ENCODE results near the gene ANAPC7. TPM values are rescaled to one million over a fixed set of nuclear protein-coding genes. Genes with fewer than 3 reads are reported as not detected.

Gene ANAPC7
- total RNA-seq, 2 experiments from 2014 or later = 51.2 to 61.2 TPM

DNA sequence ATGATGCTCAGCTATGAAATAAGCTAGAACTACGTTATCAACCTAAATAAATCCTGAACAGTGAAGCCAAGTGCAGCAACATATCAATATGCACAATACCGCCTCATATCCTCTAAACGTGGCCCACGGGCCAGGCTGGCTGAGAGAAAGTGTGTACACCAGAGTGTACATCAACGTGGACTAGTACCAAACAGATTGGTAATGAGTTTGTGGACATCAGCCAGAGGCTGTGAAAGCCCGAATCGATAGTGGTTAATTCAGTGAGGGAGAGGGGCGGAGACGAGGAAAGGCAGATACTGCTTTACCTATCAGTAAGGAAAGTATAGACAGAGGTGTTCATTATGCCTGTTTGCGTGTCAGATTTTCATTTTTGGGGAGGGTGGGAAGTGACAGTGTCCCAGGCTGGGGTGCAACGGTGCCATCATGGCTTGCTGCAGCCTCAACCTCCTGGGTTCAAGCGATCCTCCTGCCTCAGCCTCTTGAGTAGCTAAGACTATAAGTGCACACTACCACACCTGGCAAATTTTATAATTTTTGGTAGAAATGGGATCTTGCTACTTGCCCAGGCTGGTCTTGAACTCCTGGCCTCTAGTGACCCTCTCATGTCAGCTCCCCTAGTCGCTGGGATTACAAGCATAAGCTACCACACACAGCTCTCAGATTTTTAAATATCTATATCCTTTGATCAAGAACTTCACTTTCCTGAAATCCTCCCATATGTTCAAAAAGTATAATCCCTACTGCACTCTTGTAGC, 50.1 kb downstream of the ANAPC7 start:
- intact Hi-C loops (cut with micrococcal nuclease) = loop anchor here (5.0 kb wide), 1 partner anchor 251 kb away; no protein-coding TSS in a partner anchor
- no peak overlapping the region for H3K4me3 Mint-ChIP-seq
- DNase-seq = no peak
- CTCF ChIA-PET = interaction anchor here (0.5 to 4.5 kb wide), 10 partner anchors 12 to 621 kb away, joined by 3 to 30 read pairs (median 4); partner anchors contain the start of gene ARPC3
- peaks cover 9% of the 10 kb centered on the region for H3K36me3 Mint-ChIP-seq (ENCODE audit: low read depth)
- H3K27me3 Mint-ChIP-seq (ENCODE audit: low read depth) = peaks cover 2% of the 10 kb centered on the region
- no peaks in the 10 kb centered on the region for H3K9me3 Mint-ChIP-seq
- H3K4me1 Mint-ChIP-seq (ENCODE audit: low read depth) = peaks cover 29% of the 10 kb centered on the region
- no peak overlapping the region for H3K27ac Mint-ChIP-seq

GRCh38 chr12:110352401-110352800, 51.1 kb downstream of the ANAPC7 start:
- H3K9me3 Mint-ChIP-seq = no peaks in the 10 kb centered on the region
- peaks cover 15% of the 10 kb centered on the region for H3K36me3 Mint-ChIP-seq (ENCODE audit: low read depth)
- H3K4me3 Mint-ChIP-seq = no peak overlapping the region
- peaks cover 2% of the 10 kb centered on the region for H3K27me3 Mint-ChIP-seq (ENCODE audit: low read depth)
- intact Hi-C loops (cut with micrococcal nuclease) = loop anchor here (5.0 kb wide), 1 partner anchor 250 kb away; no protein-coding TSS in a partner anchor
- DNase-seq = no peak
- peaks cover 39% of the 10 kb centered on the region for H3K4me1 Mint-ChIP-seq (ENCODE audit: low read depth)
- CTCF ChIA-PET = interaction anchor here (0.6 to 4.5 kb wide), 7 partner anchors 13 to 622 kb away, joined by 3 to 30 read pairs (median 4); partner anchors contain the start of gene ARPC3
- no peak overlapping the region for H3K27ac Mint-ChIP-seq

DNA sequence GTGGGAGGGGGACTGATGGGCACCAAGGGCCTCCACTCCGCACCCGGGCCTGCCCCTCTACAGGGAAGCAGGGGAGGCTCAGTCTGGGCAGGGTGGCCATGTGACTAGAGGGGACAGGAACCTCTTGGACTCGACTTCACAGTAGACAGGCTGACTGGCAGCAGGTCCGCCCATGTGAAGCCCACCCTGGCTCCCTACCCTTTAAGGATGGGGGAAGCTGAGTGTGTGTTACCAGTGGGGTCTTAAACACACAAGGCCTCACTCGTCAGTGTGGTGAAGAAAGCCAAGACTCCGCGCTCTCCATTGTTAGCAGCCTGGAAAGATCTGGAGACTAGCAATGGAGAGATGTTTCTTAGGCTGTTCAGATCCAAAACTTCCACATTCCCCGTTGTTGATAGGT, 52.4 kb downstream of the ANAPC7 start:
- peaks cover 21% of the 10 kb centered on the region for H3K36me3 Mint-ChIP-seq (ENCODE audit: low read depth)
- H3K4me3 Mint-ChIP-seq = no peak overlapping the region
- CTCF ChIA-PET = interaction anchor here (0.9 to 4.5 kb wide), 4 partner anchors 80 to 250 kb away, joined by 3 to 30 read pairs (median 8); no protein-coding TSS in a partner anchor
- intact Hi-C loops (cut with micrococcal nuclease) = loop anchor here (5.0 kb wide), 1 partner anchor 249 kb away; no protein-coding TSS in a partner anchor
- H3K4me1 Mint-ChIP-seq (ENCODE audit: low read depth) = peaks cover 41% of the 10 kb centered on the region
- peaks cover 2% of the 10 kb centered on the region for H3K27me3 Mint-ChIP-seq (ENCODE audit: low read depth)
- H3K27ac Mint-ChIP-seq = no peak overlapping the region
- DNase-seq = no peak
- no peaks in the 10 kb centered on the region for H3K9me3 Mint-ChIP-seq

DNA sequence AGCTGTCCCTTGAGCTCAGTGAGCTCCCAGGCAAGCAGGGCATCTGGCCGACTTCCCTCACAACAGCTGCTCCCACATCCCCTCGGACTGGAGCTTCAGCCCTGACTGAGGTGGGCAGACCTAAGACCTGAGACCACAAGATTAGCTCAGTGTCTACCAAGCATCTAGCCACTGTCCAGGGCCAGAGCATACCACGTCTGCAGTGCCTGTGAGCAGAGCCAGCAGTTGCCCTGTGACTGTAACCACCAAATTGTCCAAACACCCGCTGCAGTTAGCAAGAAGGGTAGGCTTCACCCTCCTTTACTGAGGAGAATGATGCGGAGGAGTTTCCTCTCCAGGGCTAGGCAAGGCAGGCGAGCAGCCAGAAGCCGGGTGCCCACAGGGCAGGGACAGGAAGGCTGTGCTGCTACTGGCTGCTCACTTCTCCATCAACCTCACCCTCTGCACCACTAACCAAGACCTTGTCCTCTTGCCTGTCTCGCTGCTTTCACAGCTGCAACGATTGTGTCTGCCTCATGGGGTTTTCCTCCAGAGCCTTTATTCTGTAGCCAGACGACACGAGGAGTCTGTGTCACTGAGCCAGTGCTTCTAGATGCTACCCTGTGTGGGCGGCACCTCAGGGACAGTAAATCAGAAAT, 53.9 kb downstream of the ANAPC7 start:
- H3K4me1 Mint-ChIP-seq (ENCODE audit: low read depth) = peaks cover 35% of the 10 kb centered on the region
- CTCF ChIA-PET = interaction anchor here (0.6 to 2.0 kb wide), 5 partner anchors 27 to 248 kb away, joined by 3 to 11 read pairs (median 3); no protein-coding TSS in a partner anchor
- H3K4me3 Mint-ChIP-seq = no peak overlapping the region
- peaks cover 31% of the 10 kb centered on the region for H3K36me3 Mint-ChIP-seq (ENCODE audit: low read depth)
- intact Hi-C loops (cut with micrococcal nuclease) = loop anchor here (5.0 kb wide), 2 partner anchors 67 to 247 kb away; partner anchors contain the start of gene ATP2A2
- peak; percentile 78 for DNase-seq
- H3K9me3 Mint-ChIP-seq = no peaks in the 10 kb centered on the region
- peak overlapping the region; percentile 69 for H3K27ac Mint-ChIP-seq
- peaks cover 2% of the 10 kb centered on the region for H3K27me3 Mint-ChIP-seq (ENCODE audit: low read depth)

- peaks cover 33% of the 10 kb centered on the region for H3K36me3 Mint-ChIP-seq (ENCODE audit: low read depth)
- H3K27me3 Mint-ChIP-seq (ENCODE audit: low read depth) = peaks cover under 1% of the 10 kb centered on the region
- peak overlapping the region; percentile 69 for H3K27ac Mint-ChIP-seq
- H3K4me3 Mint-ChIP-seq = no peak overlapping the region
- H3K4me1 Mint-ChIP-seq (ENCODE audit: low read depth) = peaks cover 33% of the 10 kb centered on the region
- no peak for DNase-seq
- CTCF ChIA-PET = interaction anchor here (1.0 to 2.0 kb wide), 2 partner anchors 27 to 82 kb away, joined by 3 to 11 read pairs; no protein-coding TSS in a partner anchor
- no peaks in the 10 kb centered on the region for H3K9me3 Mint-ChIP-seq
- intact Hi-C loops (cut with micrococcal nuclease) = loop anchor here (5.0 kb wide), 1 partner anchor 67 kb away; the partner anchor contains the start of gene ATP2A2
Observed at GRCh38 chr12:110349096-110349495, 54.4 kb downstream of the ANAPC7 start.

GRCh38 chr12:110348431-110349059, 55.0 kb downstream of the ANAPC7 start:
- H3K4me1 Mint-ChIP-seq (ENCODE audit: low read depth) = peaks cover 32% of the 10 kb centered on the region
- no peaks in the 10 kb centered on the region for H3K9me3 Mint-ChIP-seq
- no peak for DNase-seq
- peaks cover 38% of the 10 kb centered on the region for H3K36me3 Mint-ChIP-seq (ENCODE audit: low read depth)
- CTCF ChIA-PET = interaction anchor here (0.6 to 1.0 kb wide), 3 partner anchors 26 to 83 kb away, joined by 3 read pairs; no protein-coding TSS in a partner anchor
- no peaks in the 10 kb centered on the region for H3K27me3 Mint-ChIP-seq (ENCODE audit: low read depth)
- peak overlapping the region; percentile 24 for H3K27ac Mint-ChIP-seq
- intact Hi-C loops (cut with micrococcal nuclease) = loop anchor here (5.0 kb wide), 1 partner anchor 66 kb away; the partner anchor contains the start of gene ATP2A2
- H3K4me3 Mint-ChIP-seq = no peak overlapping the region

DNA sequence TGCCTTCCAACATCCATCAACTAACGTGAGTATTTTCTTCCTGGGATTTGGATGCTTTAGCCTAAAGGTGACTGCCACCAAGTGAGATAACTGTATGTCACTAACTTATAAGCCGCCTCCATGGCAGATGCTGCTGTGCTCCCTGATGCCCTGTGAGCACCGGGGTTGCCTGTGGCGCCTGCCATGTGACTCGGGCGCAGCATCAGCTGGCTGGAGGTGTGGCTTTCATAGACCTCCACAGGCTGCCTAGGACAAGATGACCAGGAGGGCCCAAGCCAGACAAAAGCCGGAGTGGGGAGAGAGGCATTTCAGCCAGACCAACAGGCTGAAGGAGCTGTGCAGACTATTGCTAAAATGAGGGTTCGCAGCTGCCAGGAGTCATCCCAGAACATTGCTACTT, 55.7 kb downstream of the ANAPC7 start:
- CTCF ChIA-PET = interaction anchor here (0.6 kb wide), 1 partner anchor 41 kb away, joined by 3 read pairs; no protein-coding TSS in a partner anchor
- no peak overlapping the region for H3K4me3 Mint-ChIP-seq
- intact Hi-C loops (cut with micrococcal nuclease) = loop anchor here (5.0 kb wide), 1 partner anchor 65 kb away; the partner anchor contains the start of gene ATP2A2
- H3K36me3 Mint-ChIP-seq (ENCODE audit: low read depth) = peaks cover 44% of the 10 kb centered on the region
- H3K27ac Mint-ChIP-seq = no peak overlapping the region
- H3K4me1 Mint-ChIP-seq (ENCODE audit: low read depth) = peaks cover 32% of the 10 kb centered on the region
- H3K27me3 Mint-ChIP-seq (ENCODE audit: low read depth) = no peaks in the 10 kb centered on the region
- no peak for DNase-seq
- H3K9me3 Mint-ChIP-seq = no peaks in the 10 kb centered on the region

GRCh38 chr12:110345963-110346362, 57.5 kb downstream of the ANAPC7 start:
- Mint-ChIP-seq H3K27me3 (ENCODE audit: low read depth) (no peaks in the 10 kb centered on the region), H3K4me3 (no peak overlapping the region), H3K4me1 (ENCODE audit: low read depth) (peaks cover 32% of the 10 kb centered on the region), H3K36me3 (ENCODE audit: low read depth) (peaks cover 57% of the 10 kb centered on the region), H3K27ac (no peak overlapping the region), H3K9me3 (no peaks in the 10 kb centered on the region)
- CTCF ChIA-PET = interaction anchor here (0.5 kb wide), 1 partner anchor 86 kb away, joined by 3 read pairs; no protein-coding TSS in a partner anchor
- intact Hi-C loops (cut with micrococcal nuclease) = loop anchor here (5.0 kb wide), 1 partner anchor 64 kb away; the partner anchor contains the start of gene ATP2A2
- no peak for DNase-seq

DNA sequence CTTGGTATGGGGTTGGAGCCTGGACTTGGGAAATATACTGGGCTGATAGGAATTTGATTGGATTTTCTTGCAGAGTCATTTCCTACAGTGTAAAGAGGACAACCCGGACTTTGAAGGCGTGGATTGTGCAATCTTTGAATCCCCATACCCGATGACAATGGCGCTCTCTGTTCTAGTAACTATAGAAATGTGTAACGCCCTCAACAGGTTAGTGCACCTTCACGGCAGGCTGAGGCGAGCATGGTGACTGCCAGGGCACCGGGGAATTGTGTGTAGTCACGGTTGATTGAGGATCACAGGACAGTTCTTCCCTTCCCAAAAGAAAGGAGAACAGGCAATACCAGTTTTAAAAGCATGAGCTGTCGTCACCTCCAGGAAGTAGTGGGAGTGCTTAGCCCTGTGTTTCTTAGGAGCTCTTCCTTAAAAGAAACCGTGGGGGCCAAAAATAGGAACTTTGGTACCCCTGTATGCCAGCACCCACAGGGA, 58.3 kb downstream of the ANAPC7 start:
- no peak overlapping the region for H3K4me3 Mint-ChIP-seq
- no peaks in the 10 kb centered on the region for H3K9me3 Mint-ChIP-seq
- no peaks in the 10 kb centered on the region for H3K27me3 Mint-ChIP-seq (ENCODE audit: low read depth)
- H3K36me3 Mint-ChIP-seq (ENCODE audit: low read depth) = peaks cover 60% of the 10 kb centered on the region
- H3K4me1 Mint-ChIP-seq (ENCODE audit: low read depth) = peaks cover 30% of the 10 kb centered on the region
- DNase-seq = no peak
- CTCF ChIA-PET = interaction anchor here (0.5 kb wide), 1 partner anchor 87 kb away, joined by 3 read pairs; no protein-coding TSS in a partner anchor
- intact Hi-C loops (cut with micrococcal nuclease) = loop anchor here (5.0 kb wide), 1 partner anchor 63 kb away; the partner anchor contains the start of gene ATP2A2
- no peak overlapping the region for H3K27ac Mint-ChIP-seq

DNA sequence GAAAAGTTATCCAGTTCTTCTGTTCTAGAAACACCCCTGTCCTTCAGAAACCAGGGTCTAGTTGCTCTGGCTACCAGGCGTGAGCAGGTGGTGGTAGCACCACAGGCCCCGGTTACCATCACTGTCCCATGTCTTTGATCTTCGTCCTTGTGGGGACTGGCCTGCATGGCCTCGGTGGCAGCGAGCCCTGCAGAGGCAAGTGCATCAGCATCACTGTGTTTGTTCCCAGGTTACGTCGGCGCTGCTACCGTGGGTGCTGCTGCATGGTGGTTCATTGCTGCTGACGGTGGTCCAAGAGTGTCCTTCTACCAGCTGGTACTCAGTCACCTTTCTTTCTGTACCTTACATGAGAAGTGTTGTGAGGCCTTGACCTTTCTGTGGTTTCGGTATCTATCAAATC, 58.9 kb downstream of the ANAPC7 start:
- intact Hi-C loops (cut with micrococcal nuclease) = loop anchor here (5.0 kb wide), 1 partner anchor 62 kb away; the partner anchor contains the start of gene ATP2A2
- no peak for DNase-seq
- H3K9me3 Mint-ChIP-seq = no peaks in the 10 kb centered on the region

DNA sequence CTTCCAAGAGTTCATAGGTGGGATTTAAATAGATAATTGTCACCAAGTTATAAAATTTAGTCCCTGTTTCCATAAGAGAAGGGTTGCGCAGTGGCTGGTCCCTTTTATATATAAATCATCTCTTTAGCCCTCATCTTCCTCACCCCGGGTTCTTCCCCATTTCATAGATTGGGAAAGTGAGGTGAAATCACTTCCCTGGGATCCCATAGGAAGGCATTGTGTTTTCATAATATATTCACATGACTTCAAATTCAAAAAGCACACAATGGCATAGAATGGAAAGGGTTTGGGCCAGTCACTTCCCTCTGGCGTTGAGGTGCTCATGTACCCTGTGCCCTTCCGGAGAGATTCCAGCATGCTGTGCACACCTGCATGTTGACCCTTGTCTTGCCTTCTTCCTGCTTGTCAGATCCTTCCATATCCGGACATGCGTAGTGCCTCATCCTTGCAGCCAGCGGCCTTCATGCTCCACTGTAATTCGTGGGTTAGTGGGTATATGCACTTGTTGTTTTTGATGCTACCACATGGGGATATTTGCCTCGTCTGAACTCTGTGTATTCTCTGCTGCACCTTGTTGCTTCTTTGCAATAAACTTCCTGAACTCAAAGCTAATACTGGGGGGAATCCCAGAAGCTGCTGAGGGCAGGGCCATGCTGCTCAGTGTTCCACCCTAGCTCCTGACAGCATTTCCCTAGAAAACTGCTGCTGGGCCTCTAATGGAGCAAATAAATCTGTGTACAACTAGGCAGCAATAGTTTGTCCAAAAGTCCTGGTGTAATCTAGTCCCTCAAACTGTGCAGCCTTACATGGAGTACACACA, 59.6 kb downstream of the ANAPC7 start:
- Mint-ChIP-seq H3K4me1 (ENCODE audit: low read depth) (peaks cover 17% of the 10 kb centered on the region), H3K27ac (no peak overlapping the region), H3K4me3 (no peak overlapping the region), H3K27me3 (ENCODE audit: low read depth) (no peaks in the 10 kb centered on the region), H3K36me3 (ENCODE audit: low read depth) (peaks cover 67% of the 10 kb centered on the region), H3K9me3 (no peaks in the 10 kb centered on the region)
- CTCF ChIA-PET = no interaction called here
- no peak for DNase-seq
- intact Hi-C loops (cut with micrococcal nuclease) = no loop called here

More for the DNA sequence above, 58.9 kb downstream of the ANAPC7 start:
- H3K4me3 Mint-ChIP-seq = no peak overlapping the region
- H3K27ac Mint-ChIP-seq = no peak overlapping the region
- peaks cover 65% of the 10 kb centered on the region for H3K36me3 Mint-ChIP-seq (ENCODE audit: low read depth)
- CTCF ChIA-PET = no interaction called here
- H3K27me3 Mint-ChIP-seq (ENCODE audit: low read depth) = no peaks in the 10 kb centered on the region
- H3K4me1 Mint-ChIP-seq (ENCODE audit: low read depth) = peaks cover 24% of the 10 kb centered on the region
